ENCODE data around the gene DRC1.

Gene DRC1

GRCh38 chr2:26480566-26481423 lies 79.1 kb downstream of the DRC1 start:
- no peak for DNase-seq

- DNase-seq = no peak
Observed at GRCh38 chr2:26481706-26482105, 80.0 kb downstream of the DRC1 start.

- DNase-seq = no peak
Observed at GRCh38 chr2:26482211-26483026, 80.7 kb downstream of the DRC1 start.

- DNase-seq = no peak
Observed at GRCh38 chr2:26483027-26483326, 81.3 kb downstream of the DRC1 start.

- DNase-seq = no peak
Observed at GRCh38 chr2:26483516-26483915, 81.8 kb downstream of the DRC1 start.

GRCh38 chr2:26483957-26484565 lies 82.3 kb downstream of the DRC1 start:
- DNase-seq = no peak

- no peak for DNase-seq
Observed at GRCh38 chr2:26484579-26484978, 82.9 kb downstream of the DRC1 start.

- no peak for DNase-seq
Observed at GRCh38 chr2:26485099-26485498, 83.4 kb downstream of the DRC1 start.

- DNase-seq = no peak
Observed at GRCh38 chr2:26485725-26486418, 84.2 kb downstream of the DRC1 start.

- DNase-seq = no peak
Observed at GRCh38 chr2:26486789-26487188, 85.1 kb downstream of the DRC1 start.

- no peak for DNase-seq
Observed at GRCh38 chr2:26487192-26487591, 85.5 kb downstream of the DRC1 start.

GRCh38 chr2:26488463-26489212 lies 86.9 kb downstream of the DRC1 start:
- no peak for DNase-seq

- DNase-seq = no peak
Observed at GRCh38 chr2:26489213-26489850, 87.6 kb downstream of the DRC1 start.

GRCh38 chr2:26491563-26492167 lies 89.9 kb downstream of the DRC1 start:
- DNase-seq = no peak

GRCh38 chr2:26492749-26493515 lies 91.2 kb downstream of the DRC1 start:
- DNase-seq = no peak

- no peak for DNase-seq
Observed at GRCh38 chr2:26493566-26493965, 91.8 kb downstream of the DRC1 start.

GRCh38 chr2:26494199-26494598 lies 92.5 kb downstream of the DRC1 start:
- no peak for DNase-seq

- DNase-seq = no peak
Observed at GRCh38 chr2:26494891-26495290, 93.2 kb downstream of the DRC1 start.

- DNase-seq = no peak
Observed at GRCh38 chr2:26495705-26496297, 94.1 kb downstream of the DRC1 start.

GRCh38 chr2:26500406-26500805 lies 98.7 kb downstream of the DRC1 start:
- DNase-seq = no peak
